Fibroblast of lung (primary cell): ENCODE measurements around the gene KIF3A. TPM values are rescaled to one million over a fixed set of nuclear protein-coding genes. Genes with fewer than 3 reads are reported as not detected.

ENCODE experiments used
- DNase-seq, 2 donors: peaks; one replicate each; pipeline versions ENCODE4 v3.0.0 to v3.0.0-alpha.2; 2010; ENCODE audit warnings: low read depth in 2 of 2
- H2AFZ ChIP-seq: 2 replicates; pipeline ENCODE4 v1.5.1; 2012; ENCODE audit warnings: low read length, control low read depth, inconsistent platforms
- H3K27ac ChIP-seq: 2 replicates; pipeline ENCODE4 v1.5.1; 2011; ENCODE audit warnings: low read length, control low read depth; ENCODE audit not compliant: insufficient read depth
- H3K27me3 ChIP-seq: 2 replicates; pipeline ENCODE4 v1.5.1; 2011; ENCODE audit warnings: mild to moderate bottlenecking, low read length; ENCODE audit not compliant: control insufficient read depth, insufficient read depth
- H3K36me3 ChIP-seq: 2 replicates; pipeline ENCODE4 v1.5.1; 2011; ENCODE audit warnings: low read length; ENCODE audit not compliant: control insufficient read depth, insufficient read depth
- H3K4me1 ChIP-seq: 2 replicates; pipeline ENCODE4 v1.5.1; 2011; ENCODE audit warnings: low read length; ENCODE audit not compliant: control insufficient read depth, insufficient read depth; ENCODE audit errors: extremely low read depth
- H3K4me2 ChIP-seq: 2 replicates; pipeline ENCODE4 v1.5.1; 2011; ENCODE audit warnings: low read length, control low read depth; ENCODE audit not compliant: insufficient read depth; ENCODE audit errors: extremely low read depth
- H3K4me3 ChIP-seq, 4 experiments: fragments of 200-600 bp in 1 of 4; sonication (generic) in 1 of 4; replicated peaks in 1 of 4; 2 replicates each; pipeline ENCODE4 v1.5.1; 2011 to 2016; ENCODE audit warnings: low read length in 4 of 4, low read depth in 3 of 4, mild to moderate bottlenecking in 3 of 4, control low read depth in 2 of 4, inconsistent platforms in 1 of 4, mixed read lengths in 1 of 4; ENCODE audit not compliant: insufficient read depth in 1 of 4; ENCODE audit errors: control extremely low read depth in 1 of 4
- H3K79me2 ChIP-seq: 2 replicates; pipeline ENCODE4 v1.5.1; 2012; ENCODE audit warnings: mild to moderate bottlenecking, low read length, inconsistent platforms; ENCODE audit not compliant: control insufficient read depth, insufficient read depth
- H3K9ac ChIP-seq: 2 replicates; pipeline ENCODE4 v1.5.1; 2011; ENCODE audit warnings: mild to moderate bottlenecking, low read length, control low read depth; ENCODE audit not compliant: insufficient read depth
- H3K9me3 ChIP-seq: 2 replicates; pipeline ENCODE4 v1.5.1; 2012; ENCODE audit warnings: low read depth, low read length; ENCODE audit not compliant: control insufficient read depth, insufficient read depth
- H4K20me1 ChIP-seq: 2 replicates; pipeline ENCODE4 v1.5.1; 2011; ENCODE audit warnings: low read length; ENCODE audit not compliant: control insufficient read depth, insufficient read depth; ENCODE audit errors: extremely low read depth
- CTCF ChIP-seq, 2 donors: IDR thresholded peaks in 1 of 2; conservative IDR thresholded peaks in 1 of 2; 1 replicate in 1 of 2; 2 replicates in 1 of 2; pipeline ENCODE4 v1.5.1; 2011 to 2012; ENCODE audit warnings: low read length in 2 of 2, control low read depth in 1 of 2, inconsistent platforms in 1 of 2, low read depth in 1 of 2, mild to moderate bottlenecking in 1 of 2
- EZH2 ChIP-seq: IDR thresholded peaks from 2 replicates; pipeline ENCODE4 v1.5.1; 2012; ENCODE audit warnings: low read length, control low read depth, mild to moderate bottlenecking; ENCODE audit errors: missing control alignments
- polyA minus RNA-seq: library from RNA; depleted of rRNA, polyadenylated mRNA; stranded (reverse); fragments of >200 nt; gene quantifications from 2 replicates; pipeline ENCODE4 v1.2.3, GENCODE V29; 2011; ENCODE audit warnings: low replicate concordance
- polyA plus RNA-seq, 2 donors: library from polyadenylated mRNA; depleted of rRNA in 1 of 2; stranded (reverse) in 1 of 2; unstranded in 1 of 2; fragments of >200 nt; gene quantifications; 2 replicates each; pipeline ENCODE4 v1.2.1, GENCODE V29; 2011 to 2012; ENCODE audit warnings: missing spikeins in 1 of 2
- total RNA-seq: library from RNA; depleted of rRNA; stranded (reverse); fragments of >200 nt; gene quantifications from 2 replicates; pipeline ENCODE4 v1.2.1, GENCODE V29; 2014

Gene KIF3A
- total RNA-seq, result 10.5 and 11.2 TPM in 2 replicates
- 7.3 and 8.8 TPM in 2 replicates for polyA plus RNA-seq
- 5.8 and 6.3 TPM in 2 replicates for polyA plus RNA-seq (2012)
- 1.1 and 1.3 TPM in 2 replicates for polyA minus RNA-seq

DNA sequence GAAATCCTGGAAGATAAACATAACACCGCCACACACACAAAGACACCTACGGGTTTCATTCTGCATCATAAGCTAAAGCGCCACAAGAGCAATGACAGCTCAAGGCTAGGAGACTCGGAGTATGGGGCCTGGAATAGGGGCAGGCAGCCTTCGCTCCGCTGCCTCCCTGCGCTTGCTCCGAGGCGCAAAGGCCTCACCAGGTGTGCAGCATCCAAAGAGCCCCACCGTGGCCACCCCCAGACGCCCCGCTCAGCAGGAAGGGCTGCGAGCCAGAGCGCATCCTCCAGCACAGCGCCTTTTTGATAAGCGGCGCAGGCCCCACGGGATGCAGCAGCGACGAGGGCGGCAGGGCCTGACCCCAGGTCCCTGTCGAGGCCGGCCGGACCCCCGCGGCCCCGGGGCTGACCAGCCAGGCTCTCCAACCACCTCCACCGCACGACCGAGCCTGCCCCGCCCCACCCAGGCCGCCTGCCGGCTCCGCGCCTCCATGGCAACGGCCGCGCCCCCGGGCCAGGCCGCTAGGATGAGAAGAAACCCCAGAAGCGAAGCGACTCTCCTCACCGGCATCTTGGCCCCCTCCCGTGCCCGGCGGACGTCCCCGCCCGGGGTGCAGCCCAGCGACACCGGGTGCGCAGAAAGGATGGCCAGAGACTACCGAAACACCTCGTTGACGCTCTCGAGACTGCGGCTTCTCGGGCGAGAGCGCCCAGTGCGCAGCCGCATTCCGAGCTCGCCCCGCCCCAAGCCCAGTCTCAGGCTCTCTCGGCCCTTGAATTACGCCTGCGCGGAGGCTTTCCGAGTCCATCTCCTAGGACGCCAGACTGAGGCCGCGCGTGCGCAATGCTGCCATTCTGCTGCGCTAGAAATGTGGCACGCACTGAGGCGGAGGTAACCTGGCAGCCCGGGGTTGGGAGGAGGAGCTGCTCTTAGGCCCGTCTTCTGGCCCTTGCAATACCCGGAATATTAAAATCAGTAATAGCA is at the start of gene KIF3A:
Gene KIF3A (minus strand): TSS at position 694 of the 981 bp plus-strand sequence. CDS start 127 bp downstream, at position 567.
- peak; percentile 91 to 94 for DNase-seq
- no peak for TF ChIP-seq CTCF (conservative IDR thresholded peaks at IDR 0.05 in 1 of 2, IDR thresholded peaks at IDR 0.05 in 1 of 2; ENCODE audit: low read depth in 1 of 2, low read length in 2 of 2)
- no peak for TF ChIP-seq EZH2
- peaks cover 1% of the 10 kb centered on the region for H3K27me3 ChIP-seq
- H3K4me1 ChIP-seq, result peaks cover 3% of the 10 kb centered on the region
- peak within 1 kb of the TSS; percentile 91 for H2AFZ ChIP-seq
- peak within 1 kb of the TSS; percentile 75 for H3K27ac ChIP-seq
- no peaks in the 10 kb centered on the region for H4K20me1 ChIP-seq
- H3K79me2 ChIP-seq, result peaks cover 2% of the 10 kb centered on the region
- H3K9ac ChIP-seq, result peak within 1 kb of the TSS; percentile 68
- H3K36me3 ChIP-seq, result no peaks in the 10 kb centered on the region
- peak within 1 kb of the TSS; percentile 87 for H3K4me2 ChIP-seq
- peak within 1 kb of the TSS; percentile 72 to 90 (median 84) for H3K4me3 ChIP-seq
- no peaks in the 10 kb centered on the region for H3K9me3 ChIP-seq

GRCh38 chr5:132787076-132787475 is 49.7 kb upstream of the KIF3A start:
- Histone ChIP-seq H3K4me3 (no peak overlapping the region), H3K79me2 (no peaks in the 10 kb centered on the region), H3K36me3 (no peaks in the 10 kb centered on the region), H3K4me2 (no peak overlapping the region), H3K27me3 (no peaks in the 10 kb centered on the region), H4K20me1 (no peaks in the 10 kb centered on the region), H3K4me1 (peaks cover 5% of the 10 kb centered on the region), H3K9me3 (no peaks in the 10 kb centered on the region), H2AFZ (no peak overlapping the region), H3K27ac (no peak overlapping the region), H3K9ac (no peak overlapping the region)
- TF ChIP-seq EZH2, result no peak
- no peak for TF ChIP-seq CTCF (conservative IDR thresholded peaks at IDR 0.05 in 1 of 2, IDR thresholded peaks at IDR 0.05 in 1 of 2; ENCODE audit: low read depth in 1 of 2, low read length in 2 of 2)
- peak; percentile 32 to 75 for DNase-seq

DNA sequence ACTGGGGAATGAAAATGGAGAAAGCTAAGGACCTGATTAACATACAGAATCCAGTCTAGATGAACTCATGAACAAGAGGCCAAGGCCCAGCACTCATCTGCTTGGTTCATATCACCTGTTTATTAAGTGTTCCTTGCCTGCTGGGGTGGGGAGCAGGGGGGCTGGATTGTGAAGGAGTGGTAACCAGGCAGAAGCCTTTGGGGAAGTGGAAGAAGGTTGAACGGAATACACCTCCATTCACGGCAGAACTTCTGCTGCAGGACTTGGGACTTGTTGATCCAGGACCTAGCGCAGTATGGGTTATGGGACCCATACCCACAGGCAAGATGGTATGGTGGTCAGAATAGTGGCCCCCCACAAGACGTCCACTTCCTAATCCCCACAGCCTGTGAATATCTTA is 48.5 kb upstream of the KIF3A start:
- H3K9ac ChIP-seq, result no peak overlapping the region
- H3K4me3 ChIP-seq, result no peak overlapping the region
- no peaks in the 10 kb centered on the region for H3K9me3 ChIP-seq
- H3K27ac ChIP-seq, result no peak overlapping the region
- no peak overlapping the region for H2AFZ ChIP-seq
- H3K36me3 ChIP-seq, result no peaks in the 10 kb centered on the region
- H3K27me3 ChIP-seq, result no peaks in the 10 kb centered on the region
- TF ChIP-seq CTCF (conservative IDR thresholded peaks at IDR 0.05 in 1 of 2, IDR thresholded peaks at IDR 0.05 in 1 of 2; ENCODE audit: low read depth in 1 of 2, low read length in 2 of 2) (no peak), EZH2 (no peak)
- no peak for DNase-seq
- no peaks in the 10 kb centered on the region for H3K79me2 ChIP-seq
- H4K20me1 ChIP-seq, result no peaks in the 10 kb centered on the region
- peaks cover 5% of the 10 kb centered on the region for H3K4me1 ChIP-seq
- H3K4me2 ChIP-seq, result no peak overlapping the region
